Right atrium auricular region (tissue), 2 donors: Measurements from ENCODE around the gene RBBP6. TPM values are rescaled to one million over a fixed set of nuclear protein-coding genes. Genes with fewer than 3 reads are reported as not detected.
"Not testable (repeated sequence)": the region's sequence is repeated elsewhere in the genome, so short reads cannot be mapped to it uniquely, and the experiment has no call there.

ENCODE experiments used
- DNase-seq: peaks from one replicate; pipeline ENCODE4 v3.0.0-alpha.2; 2019; ENCODE audit warnings: low spot score
- H3K27ac ChIP-seq, 2 donors: fragments of 200-600 bp; sonication (generic); 1 replicate in 1 of 2; 2 replicates in 1 of 2; pipeline ENCODE4 v1.5.1; 2016 to 2019
- H3K27me3 ChIP-seq, 2 donors: fragments of 200-600 bp; sonication (generic); one replicate each; pipeline versions ENCODE4 v1.5.1 to v1.6.0; 2017 to 2019
- H3K36me3 ChIP-seq: fragments of 200-600 bp; sonication (generic); one replicate; pipeline ENCODE4 v1.5.1; 2016
- H3K4me1 ChIP-seq, 2 donors: fragments of 200-600 bp; sonication (generic); one replicate each; pipeline versions ENCODE4 v1.5.1 to v1.6.0; 2017 to 2019
- H3K4me3 ChIP-seq, 2 donors: fragments of 200-600 bp; sonication (generic); 1 replicate in 1 of 2; 2 replicates in 1 of 2; pipeline ENCODE4 v1.5.1; 2017 to 2019; ENCODE audit warnings: mild to moderate bottlenecking in 1 of 2, moderate library complexity in 1 of 2
- H3K9me3 ChIP-seq, 2 donors: fragments of 200-600 bp; sonication (generic); one replicate each; pipeline ENCODE4 v1.5.1; 2019
- total RNA-seq, 2 donors: library from RNA; depleted of rRNA; stranded (reverse); fragments of >200 nt; gene quantifications; one replicate each; pipeline ENCODE4 v1.1.0, GENCODE V29; 2016
- TF ChIP-seq, protein P1 (sequence below), 2 donors: fragments of 200-600 bp; sonication (generic); IDR thresholded peaks; one replicate each; pipeline ENCODE4 v1.5.1; 2019; ENCODE audit warnings: antibody characterized with exemption in 2 of 2

RBBP6 gene
- total RNA-seq, 2 donors from 2014 or later: 18.7 to 25.8 TPM

DNA sequence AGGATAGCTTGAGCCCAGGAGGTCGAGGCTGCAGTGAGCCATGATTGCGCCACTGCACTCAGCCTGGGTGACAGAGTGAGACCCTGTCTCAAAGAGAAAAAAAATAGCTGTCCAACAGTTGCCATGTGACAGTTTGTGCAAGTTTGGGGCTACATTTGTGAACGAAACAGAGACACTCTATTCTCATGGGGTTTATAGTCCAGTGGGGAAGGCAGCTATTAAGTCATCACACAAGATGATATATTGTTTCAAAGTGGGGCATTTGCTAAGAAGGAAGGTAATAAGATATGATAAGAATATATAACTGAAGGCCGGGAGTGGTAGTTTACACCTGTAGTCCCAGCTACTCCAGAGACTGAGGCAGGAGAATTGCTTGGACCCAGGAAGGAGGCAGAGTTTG, 73.3 kb downstream of the RBBP6 start:
- H3K27ac ChIP-seq: no peak overlapping the region
- peaks cover 0 to 10% of the 10 kb centered on the region in 2 donors for H3K4me1 ChIP-seq
- no peaks in the 10 kb centered on the region for H3K27me3 ChIP-seq
- H3K4me3 ChIP-seq: no peak overlapping the region
- no peaks in the 10 kb centered on the region for H3K36me3 ChIP-seq
- no peak for DNase-seq
- no peaks in the 10 kb centered on the region for H3K9me3 ChIP-seq
- TF ChIP-seq, protein P1, sequence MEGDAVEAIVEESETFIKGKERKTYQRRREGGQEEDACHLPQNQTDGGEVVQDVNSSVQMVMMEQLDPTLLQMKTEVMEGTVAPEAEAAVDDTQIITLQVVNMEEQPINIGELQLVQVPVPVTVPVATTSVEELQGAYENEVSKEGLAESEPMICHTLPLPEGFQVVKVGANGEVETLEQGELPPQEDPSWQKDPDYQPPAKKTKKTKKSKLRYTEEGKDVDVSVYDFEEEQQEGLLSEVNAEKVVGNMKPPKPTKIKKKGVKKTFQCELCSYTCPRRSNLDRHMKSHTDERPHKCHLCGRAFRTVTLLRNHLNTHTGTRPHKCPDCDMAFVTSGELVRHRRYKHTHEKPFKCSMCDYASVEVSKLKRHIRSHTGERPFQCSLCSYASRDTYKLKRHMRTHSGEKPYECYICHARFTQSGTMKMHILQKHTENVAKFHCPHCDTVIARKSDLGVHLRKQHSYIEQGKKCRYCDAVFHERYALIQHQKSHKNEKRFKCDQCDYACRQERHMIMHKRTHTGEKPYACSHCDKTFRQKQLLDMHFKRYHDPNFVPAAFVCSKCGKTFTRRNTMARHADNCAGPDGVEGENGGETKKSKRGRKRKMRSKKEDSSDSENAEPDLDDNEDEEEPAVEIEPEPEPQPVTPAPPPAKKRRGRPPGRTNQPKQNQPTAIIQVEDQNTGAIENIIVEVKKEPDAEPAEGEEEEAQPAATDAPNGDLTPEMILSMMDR (IDR thresholded peaks at IDR 0.05): no peak

DNA sequence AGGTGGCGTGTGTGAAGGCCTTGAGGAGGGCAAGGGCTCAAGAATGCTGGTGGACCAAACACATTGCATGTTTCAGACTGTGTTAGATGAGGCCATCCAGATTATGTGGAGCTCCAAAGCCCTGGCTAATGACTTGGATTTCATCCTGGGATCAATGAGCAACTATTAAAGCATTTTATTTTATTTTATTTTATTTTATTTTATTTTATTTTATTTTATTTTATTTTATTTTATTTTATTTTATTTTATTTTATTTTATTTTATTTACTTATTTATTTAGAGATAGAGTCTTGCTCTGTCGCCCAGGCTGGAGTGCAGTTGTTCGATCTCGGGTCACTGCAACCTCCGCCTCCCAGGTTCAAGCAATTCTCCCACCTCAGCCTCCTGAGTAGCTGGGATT, 73.9 kb downstream of the RBBP6 start:
- not testable (repeated sequence) for H3K36me3 ChIP-seq, H3K9me3 ChIP-seq, H3K27me3 ChIP-seq, H3K4me3 ChIP-seq, H3K27ac ChIP-seq, DNase-seq
- peaks cover 0 to 10% of the 10 kb centered on the region in 2 donors for H3K4me1 ChIP-seq

DNA sequence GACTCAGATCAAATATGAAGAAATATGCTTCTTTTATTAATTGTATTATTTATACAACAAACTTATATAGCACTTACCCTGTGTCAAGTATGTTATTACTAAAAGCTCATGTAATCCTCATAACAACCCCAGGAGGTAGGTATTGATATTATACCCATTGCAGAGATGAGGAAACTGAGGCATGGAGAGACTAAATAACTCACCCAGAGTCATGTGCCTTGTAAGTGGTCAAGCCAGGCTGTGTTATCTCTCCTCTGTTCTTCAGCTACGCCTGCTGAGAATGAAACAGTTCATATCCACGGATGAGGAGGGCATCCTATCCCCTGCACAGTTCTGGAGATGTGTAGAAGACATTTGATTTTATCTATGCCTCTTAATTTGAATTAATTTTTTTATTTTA, 78.1 kb downstream of the RBBP6 start:
- H3K27ac ChIP-seq: no peak overlapping the region
- no peaks in the 10 kb centered on the region for H3K4me1 ChIP-seq
- no peak overlapping the region for H3K4me3 ChIP-seq
- H3K9me3 ChIP-seq: no peaks in the 10 kb centered on the region
- TF ChIP-seq, protein P1 (IDR thresholded peaks at IDR 0.05): no peak
- DNase-seq: no peak
- no peaks in the 10 kb centered on the region for H3K36me3 ChIP-seq
- no peaks in the 10 kb centered on the region for H3K27me3 ChIP-seq

Other genes with a start within 250 kb of the RBBP6 start
- gene TNRC6A, start 190.1 kb downstream of the RBBP6 start, total RNA-seq: 10 to 100 TPM; 23.5 to 24.4 TPM